ENCODE measurements around the gene SUV39H2.
A peak's percentile ranks its signal among the peaks of the same experiment; 100 is the strongest.

The SUV39H2 gene

GRCh38 chr10:14952851-14953423 is 74.3 kb downstream of the SUV39H2 start:
- Histone ChIP-seq H3K14ac (ENCODE audit: low read length in 2 of 2) (no peak overlapping the region), H4K91ac (ENCODE audit: low read length) (no peak overlapping the region), H3K18ac (ENCODE audit: low read depth in 1 of 2, low read length in 2 of 2) (no peak overlapping the region), H3K79me1 (replicated peaks; ENCODE audit: low read length, poor library complexity, severe bottlenecking) (peaks cover 17% of the 10 kb centered on the region), H3K27ac (ENCODE audit: low read length, poor library complexity, severe bottlenecking) (peak overlapping the region; percentile 84), H2AFZ (ENCODE audit: low read depth, low read length) (no peak overlapping the region), H3K4me2 (ENCODE audit: low read length, poor library complexity, severe bottlenecking) (peak overlapping the region; percentile 96), H3K27me3 (ENCODE audit: control insufficient read depth in 1 of 2, insufficient read depth in 1 of 2, low read length in 2 of 2) (no peaks in the 10 kb centered on the region), H3K4me3 (ENCODE audit: insufficient read depth in 1 of 2, low read depth in 1 of 2, low read length in 2 of 2) (peak overlapping the region; percentile 82 to 84), H3K4me1 (ENCODE audit: control insufficient read depth, insufficient read depth, low read depth, low read length) (peaks cover 11% of the 10 kb centered on the region), H2BK5ac (ENCODE audit: low read depth, low read length, poor library complexity, severe bottlenecking) (no peak overlapping the region), H2AK5ac (ENCODE audit: low read length, severe bottlenecking) (no peak overlapping the region), H4K8ac (ENCODE audit: low read length) (no peak overlapping the region), H2BK12ac (ENCODE audit: low read length in 2 of 2) (no peak overlapping the region), H3K9ac (ENCODE audit: low read length) (peak overlapping the region; percentile 93), H3K4ac (ENCODE audit: low read depth in 1 of 2, low read length in 2 of 2) (no peak overlapping the region), H3K36me3 (ENCODE audit: control insufficient read depth in 1 of 2, insufficient read depth in 2 of 2, low read depth in 1 of 2, low read length in 2 of 2) (peaks cover under 1 to 17% of the 10 kb centered on the region in 2 experiments), H2BK15ac (ENCODE audit: low read depth, poor library complexity, severe bottlenecking) (no peak overlapping the region), H2BK120ac (ENCODE audit: low read depth, low read length) (no peak overlapping the region), H3K23ac (ENCODE audit: low read length in 2 of 2) (no peak overlapping the region), H3K9me3 (ENCODE audit: control insufficient read depth, low read length) (no peaks in the 10 kb centered on the region)
- WGBS = 3% methylated on average over 7 of the region's 10 CpGs
- DNase-seq = no peak

DNA sequence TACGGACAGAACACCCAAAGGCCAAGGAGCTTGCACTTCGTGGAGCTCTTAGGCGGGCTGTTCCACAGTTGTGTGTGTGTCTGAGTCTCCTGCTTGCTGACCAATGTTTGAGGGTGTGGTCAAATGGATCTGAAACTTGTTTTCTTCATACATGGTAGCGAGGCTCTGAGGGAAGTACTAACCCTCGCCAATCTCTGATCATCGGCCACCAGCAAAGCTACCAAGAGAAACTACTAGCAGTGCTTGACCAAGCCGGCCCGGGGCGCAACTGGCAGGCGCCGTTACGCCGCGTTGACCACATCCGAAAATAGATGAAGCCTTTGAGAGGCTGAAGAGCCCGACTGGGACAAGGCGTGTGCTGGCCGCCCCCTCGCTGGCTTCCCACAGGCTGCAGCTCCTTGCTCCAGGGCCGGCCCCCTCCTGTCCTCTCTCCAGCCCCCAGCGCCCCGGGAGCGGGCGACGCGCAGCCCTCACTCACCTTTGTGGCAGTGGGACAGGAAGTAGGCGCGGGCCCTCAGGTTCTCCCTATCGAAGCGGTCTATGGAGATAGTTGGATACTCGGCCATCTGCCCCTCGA is 74.8 kb downstream of the SUV39H2 start:
- Histone ChIP-seq H4K91ac (ENCODE audit: low read length) (no peak overlapping the region), H2BK15ac (ENCODE audit: low read depth, poor library complexity, severe bottlenecking) (peak overlapping the region; percentile 29), H3K4me2 (ENCODE audit: low read length, poor library complexity, severe bottlenecking) (peak overlapping the region; percentile 96), H4K8ac (ENCODE audit: low read length) (peak overlapping the region; percentile 45), H3K9ac (ENCODE audit: low read length) (peak overlapping the region; percentile 93), H2BK120ac (ENCODE audit: low read depth, low read length) (no peak overlapping the region), H3K27ac (ENCODE audit: low read length, poor library complexity, severe bottlenecking) (peak overlapping the region; percentile 84), H2AK5ac (ENCODE audit: low read length, severe bottlenecking) (no peak overlapping the region), H3K27me3 (ENCODE audit: control insufficient read depth in 1 of 2, insufficient read depth in 1 of 2, low read length in 2 of 2) (no peaks in the 10 kb centered on the region), H3K36me3 (ENCODE audit: control insufficient read depth in 1 of 2, insufficient read depth in 2 of 2, low read depth in 1 of 2, low read length in 2 of 2) (peaks cover 0 to 11% of the 10 kb centered on the region in 2 experiments), H3K9me3 (ENCODE audit: control insufficient read depth, low read length) (no peaks in the 10 kb centered on the region), H3K4ac (ENCODE audit: low read depth in 1 of 2, low read length in 2 of 2) (peak overlapping the region in 1 of 2 experiments; percentile 47), H3K4me3 (ENCODE audit: insufficient read depth in 1 of 2, low read depth in 1 of 2, low read length in 2 of 2) (peak overlapping the region; percentile 82 to 84), H3K4me1 (ENCODE audit: control insufficient read depth, insufficient read depth, low read depth, low read length) (peaks cover 11% of the 10 kb centered on the region), H3K23ac (ENCODE audit: low read length in 2 of 2) (no peak overlapping the region), H2AFZ (ENCODE audit: low read depth, low read length) (no peak overlapping the region), H2BK5ac (ENCODE audit: low read depth, low read length, poor library complexity, severe bottlenecking) (peak overlapping the region; percentile 53), H3K14ac (ENCODE audit: low read length in 2 of 2) (no peak overlapping the region), H3K18ac (ENCODE audit: low read depth in 1 of 2, low read length in 2 of 2) (peak overlapping the region; percentile 25 to 56), H3K79me1 (replicated peaks; ENCODE audit: low read length, poor library complexity, severe bottlenecking) (peaks cover 13% of the 10 kb centered on the region), H2BK12ac (ENCODE audit: low read length in 2 of 2) (no peak overlapping the region)
- peak; percentile 83 for DNase-seq
- WGBS = 0% methylated on average over 30 of the region's 32 CpGs

Data from mesenchymal stem cell (in vitro differentiated cells and primary cell).